CD4-positive, alpha-beta T cell treated with Interleukin-15 for 1 hour (primary cell): ENCODE results near the gene RETN.

Experiments
- DNase-seq: peaks from one replicate; pipeline ENCODE4 v3.0.0-alpha.2; 2020

Gene RETN

GRCh38 chr19:7638802-7639465 is 29.9 kb upstream of the RETN start:
- DNase-seq, result no peak

- DNase-seq, result no peak
Observed at GRCh38 chr19:7639863-7640348, 28.9 kb upstream of the RETN start.

GRCh38 chr19:7640803-7641202 is 28.0 kb upstream of the RETN start:
- DNase-seq, result no peak

- DNase-seq, result no peak
Observed at GRCh38 chr19:7641290-7642276, 27.3 kb upstream of the RETN start.

GRCh38 chr19:7642295-7643030 is 26.4 kb upstream of the RETN start:
- DNase-seq, result no peak

GRCh38 chr19:7643031-7643415 is 25.8 kb upstream of the RETN start:
- no peak for DNase-seq

GRCh38 chr19:7643629-7644549 is 25.0 kb upstream of the RETN start:
- peak; percentile 37 for DNase-seq

- DNase-seq, result no peak
Observed at GRCh38 chr19:7644550-7644877, 24.3 kb upstream of the RETN start.

- DNase-seq, result peak; percentile 38
Observed at GRCh38 chr19:7645163-7645562, 23.7 kb upstream of the RETN start.

GRCh38 chr19:7645656-7646425 is 23.0 kb upstream of the RETN start:
- no peak for DNase-seq

GRCh38 chr19:7646426-7646700 is 22.5 kb upstream of the RETN start:
- no peak for DNase-seq

- DNase-seq, result no peak
Observed at GRCh38 chr19:7647156-7647555, 21.7 kb upstream of the RETN start.

- no peak for DNase-seq
Observed at GRCh38 chr19:7648265-7649014, 20.4 kb upstream of the RETN start.

GRCh38 chr19:7650148-7650547 is 18.7 kb upstream of the RETN start:
- DNase-seq, result no peak

GRCh38 chr19:7652061-7652641 is 16.7 kb upstream of the RETN start:
- DNase-seq, result peak; percentile 87

- DNase-seq, result no peak
Observed at GRCh38 chr19:7654401-7654800, 14.4 kb upstream of the RETN start.

- DNase-seq, result peak; percentile 58
Observed at GRCh38 chr19:7655581-7655980, 13.3 kb upstream of the RETN start.

GRCh38 chr19:7657131-7657751 is 11.6 kb upstream of the RETN start:
- DNase-seq, result peak; percentile 79

GRCh38 chr19:7658219-7658686 is 10.6 kb upstream of the RETN start:
- peak; percentile 68 for DNase-seq
